ENCODE data around the gene RECQL5. TPM values are rescaled to one million over a fixed set of nuclear protein-coding genes. Genes with fewer than 3 reads are reported as not detected.

The RECQL5 gene
- total RNA-seq, 3 donors from 2014 or later = 29.3 to 41.9 (median 30.1) TPM

GRCh38 chr17:75590314-75590761, 76.6 kb downstream of the RECQL5 start:
- H3K4me1 ChIP-seq (ENCODE audit: low read depth) = peaks cover 17% of the 10 kb centered on the region
- TF ChIP-seq CTCF (IDR thresholded peaks at IDR 0.05) = no peak
- no peaks in the 10 kb centered on the region for H3K9me3 ChIP-seq
- intact Hi-C loops (cut with DNase I, micrococcal nuclease) = no loop called here
- no peak overlapping the region for H3K4me3 ChIP-seq
- ATAC-seq (no peak), DNase-seq (no peak)
- H3K36me3 ChIP-seq (ENCODE audit: low read depth) = no peaks in the 10 kb centered on the region

- TF ChIP-seq CTCF (IDR thresholded peaks at IDR 0.05) = no peak
- no peaks in the 10 kb centered on the region for H3K36me3 ChIP-seq (ENCODE audit: low read depth)
- no peaks in the 10 kb centered on the region for H3K9me3 ChIP-seq
- no peak overlapping the region for H3K4me3 ChIP-seq
- H3K4me1 ChIP-seq (ENCODE audit: low read depth) = peaks cover 17% of the 10 kb centered on the region
- intact Hi-C loops (cut with DNase I, micrococcal nuclease) = no loop called here
- DNase-seq = peak in 1 of 3 donors; percentile 74
- no peak for ATAC-seq
These were observed 77.0 kb downstream of the RECQL5 start for GRCh38 chr17:75589919-75590303.

DNA sequence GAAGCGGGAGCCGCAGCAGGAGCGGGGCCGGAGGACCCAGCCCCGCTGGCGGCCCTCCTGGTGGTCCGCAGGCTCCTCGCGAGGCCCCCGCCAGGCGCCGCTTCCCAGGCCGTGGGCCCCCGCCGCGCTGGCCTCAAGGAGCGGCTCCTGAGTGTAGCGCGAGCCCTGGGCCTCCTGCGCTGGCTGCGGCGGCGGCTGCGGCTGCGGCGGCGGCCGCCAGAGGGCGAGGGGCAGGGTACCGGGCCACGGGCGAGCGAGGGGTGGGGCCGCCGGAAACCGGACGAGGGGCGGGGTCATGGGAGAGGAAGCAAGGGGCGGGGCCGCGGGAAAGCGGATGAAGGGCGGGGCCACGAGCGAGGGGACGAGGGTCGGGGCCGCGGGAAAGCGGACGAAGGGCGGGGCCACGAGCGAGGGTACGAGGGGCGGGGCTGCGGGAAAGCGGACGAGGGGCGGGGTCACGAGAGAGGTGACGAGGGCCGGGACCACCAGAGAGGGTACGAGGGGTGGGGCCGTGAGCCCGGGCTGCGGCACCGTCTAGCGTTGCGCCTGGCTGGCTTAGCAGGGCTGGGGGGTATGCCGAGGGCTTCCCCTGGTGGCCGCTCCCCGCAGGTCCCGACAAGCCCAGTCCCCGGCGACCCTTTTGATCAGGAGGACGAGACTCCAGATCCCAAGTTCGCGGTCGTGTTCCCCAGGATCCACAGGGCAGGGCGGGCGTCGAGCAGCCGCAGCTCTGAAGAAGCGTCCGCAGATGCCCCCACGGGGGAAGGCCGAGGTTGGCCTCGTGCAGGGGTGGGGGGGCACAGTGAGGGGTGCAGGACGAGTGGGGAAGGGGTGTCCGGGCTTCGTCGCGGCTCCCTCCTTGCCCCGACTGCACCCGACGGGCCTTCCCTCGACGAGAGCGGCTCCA, 77.7 kb downstream of the RECQL5 start:
- ATAC-seq (peak; percentile 92), DNase-seq (peak; percentile 98 to 99 (median 99))
- H3K9me3 ChIP-seq = no peaks in the 10 kb centered on the region
- intact Hi-C loops (cut with DNase I, micrococcal nuclease) = no loop called here
- peak overlapping the region; percentile 24 for H3K4me3 ChIP-seq
- no peaks in the 10 kb centered on the region for H3K36me3 ChIP-seq (ENCODE audit: low read depth)
- peaks cover 17% of the 10 kb centered on the region for H3K4me1 ChIP-seq (ENCODE audit: low read depth)
- TF ChIP-seq CTCF (IDR thresholded peaks at IDR 0.05) = peak; percentile 71

DNA sequence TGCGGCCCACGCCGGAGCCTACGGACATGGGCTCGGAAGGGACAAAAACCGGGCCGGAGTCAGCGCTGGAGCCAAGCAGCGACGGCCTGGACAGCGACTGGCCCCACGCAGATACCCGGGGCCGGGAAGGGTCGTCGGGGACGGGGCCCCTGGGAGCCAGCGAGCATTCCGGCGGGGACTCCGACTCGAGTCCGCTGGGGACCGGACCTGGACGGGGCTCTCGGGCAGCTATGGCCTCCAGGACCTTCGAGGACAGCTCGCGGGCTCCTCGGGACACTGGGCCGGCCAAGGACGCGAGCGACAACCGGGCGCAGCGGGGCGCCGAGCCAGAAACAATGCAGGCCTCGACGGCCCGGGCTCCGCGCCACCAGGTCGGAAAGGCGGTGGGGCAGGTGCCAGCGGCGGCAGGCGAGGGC, 78.3 kb downstream of the RECQL5 start:
- TF ChIP-seq CTCF (IDR thresholded peaks at IDR 0.05) = no peak
- DNase-seq = peak in 1 of 3 donors; percentile 75
- ATAC-seq = peak; percentile 52
- Histone ChIP-seq H3K9me3 (no peaks in the 10 kb centered on the region), H3K4me3 (peak overlapping the region; percentile 24), H3K36me3 (ENCODE audit: low read depth) (no peaks in the 10 kb centered on the region), H3K4me1 (ENCODE audit: low read depth) (peaks cover 17% of the 10 kb centered on the region)
- intact Hi-C loops (cut with DNase I, micrococcal nuclease) = no loop called here

DNA sequence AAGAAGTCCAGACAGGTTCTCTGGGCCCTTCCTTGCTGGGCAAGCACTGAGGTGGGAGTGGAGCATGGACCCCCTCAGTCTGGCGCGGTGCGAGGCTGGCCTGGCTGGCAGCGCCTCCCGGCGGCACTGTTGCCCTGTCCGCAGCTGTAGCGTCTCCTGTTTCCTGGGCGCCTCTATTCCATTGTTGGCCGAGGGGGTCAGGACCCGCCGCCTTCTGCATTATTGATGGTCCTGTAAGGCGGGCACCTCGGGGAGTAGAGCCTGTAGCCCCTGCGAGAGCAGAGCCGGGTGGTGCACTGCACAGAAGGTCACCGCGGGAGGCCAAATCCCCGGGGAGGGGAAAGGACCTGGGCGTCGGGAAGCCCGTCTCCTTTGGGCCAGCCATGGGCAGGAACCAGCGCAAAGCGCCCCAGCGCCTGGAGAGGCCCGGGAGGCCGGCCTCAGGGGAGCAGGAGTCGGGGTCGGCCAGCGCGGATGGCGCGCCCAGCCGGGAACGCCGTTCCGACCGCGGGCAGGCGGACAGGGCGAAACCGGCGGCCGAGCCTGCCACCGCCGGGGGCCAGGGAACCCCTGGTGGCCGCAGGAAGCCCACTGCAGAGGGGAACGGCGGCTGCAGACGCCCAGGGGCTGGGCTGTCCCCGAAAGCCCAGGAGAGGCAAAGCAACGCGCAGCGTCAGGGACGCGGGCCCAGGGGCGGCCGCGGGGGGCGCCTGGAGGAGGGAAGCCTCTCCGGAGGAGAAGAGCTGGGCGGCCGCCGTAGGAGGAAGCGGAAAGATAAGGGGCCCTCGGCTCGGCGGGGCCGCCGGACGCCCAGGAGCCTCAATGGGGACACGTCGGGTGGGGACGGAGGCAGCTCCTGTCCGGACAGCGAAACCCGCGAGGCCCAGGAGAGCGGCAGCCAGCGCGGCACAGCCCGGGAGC, 79.0 kb downstream of the RECQL5 start, which contains the start of gene MYO15B:
TSS of gene MYO15B (plus strand) at position 126 of the 921 bp plus-strand sequence. CDS start at position 384, 258 bp downstream.
- Histone ChIP-seq H3K9me3 (no peaks in the 10 kb centered on the region), H3K36me3 (ENCODE audit: low read depth) (no peaks in the 10 kb centered on the region), H3K4me1 (ENCODE audit: low read depth) (peaks cover 17% of the 10 kb centered on the region), H3K4me3 (peak within 1 kb of the TSS; percentile 24)
- DNase-seq (peak; percentile 54 to 82 (median 74)), ATAC-seq (peak; percentile 36)
- TF ChIP-seq CTCF (IDR thresholded peaks at IDR 0.05) = no peak
- intact Hi-C loops (cut with DNase I, micrococcal nuclease) = no loop called here
